Sigmoid colon (tissue), 7 donors: ENCODE measurements around the gene RETREG1. TPM values are rescaled to one million over a fixed set of nuclear protein-coding genes. Genes with fewer than 3 reads are reported as not detected.

ENCODE experiments used
- DNase-seq: peaks from one replicate; pipeline ENCODE4 v3.0.0-alpha.2; 2019
- H3K27ac ChIP-seq, 4 donors: fragments of 200-600 bp; sonication (generic); one replicate each; pipeline ENCODE4 v1.5.1; 2016 to 2019; ENCODE audit warnings: mild to moderate bottlenecking in 1 of 4
- H3K27me3 ChIP-seq, 3 donors: fragments of 200-600 bp; sonication (generic); one replicate each; pipeline ENCODE4 v1.5.1; 2019; ENCODE audit warnings: mild to moderate bottlenecking in 1 of 3
- H3K36me3 ChIP-seq, 4 donors: fragments of 200-600 bp; sonication (generic); one replicate each; pipeline ENCODE4 v1.5.1; 2016 to 2019
- H3K4me1 ChIP-seq, 4 donors: fragments of 200-600 bp; sonication (generic); one replicate each; pipeline ENCODE4 v1.5.1; 2017 to 2019
- H3K4me3 ChIP-seq, 4 donors: fragments of 200-600 bp; sonication (generic); one replicate each; pipeline ENCODE4 v1.5.1; 2017 to 2019; ENCODE audit warnings: mild to moderate bottlenecking in 2 of 4, moderate library complexity in 1 of 4
- H3K9me3 ChIP-seq, 4 donors: fragments of 200-600 bp in 3 of 4; sonication (generic) in 3 of 4; one replicate each; pipeline versions ENCODE4 v1.5.1 to v1.6.1; 2013 to 2019
- EP300 ChIP-seq, 4 donors: sonication (generic); formaldehyde crosslinking; IDR thresholded peaks; one replicate each; pipeline ENCODE4 v1.6.1; 2017; ENCODE audit warnings: antibody characterized with exemption in 4 of 4
- POLR2A ChIP-seq, 2 donors: fragments of 450-650 bp; IDR thresholded peaks; one replicate each; pipeline ENCODE4 v1.6.1; 2016; ENCODE audit warnings: antibody characterized with exemption in 2 of 2, mild to moderate bottlenecking in 2 of 2, moderate library complexity in 2 of 2
- POLR2AphosphoS5 ChIP-seq, 4 donors: sonication (generic); formaldehyde crosslinking; IDR thresholded peaks; one replicate each; pipeline ENCODE4 v1.6.1; 2017; ENCODE audit warnings: antibody characterized with exemption in 4 of 4
- WGBS, 2 donors: extraction: QIAGEN DNeasy Blood & Tissue Kit; methylation state at CpG; one replicate each; pipeline ENCODE4 v1.1.7; 2013; 5-methylcytosine and 5-hydroxymethylcytosine counted together
- intact Hi-C: fragments of 100-400 bp; cut with DNase I; formaldehyde crosslinking; loops from one replicate; pipeline ENCODE4 v1.15.1; 2023
- polyA plus RNA-seq, 3 donors: library from polyadenylated mRNA; stranded (reverse); fragments of 200-250 nt; gene quantifications; one replicate each; pipeline ENCODE4 v1.2.3, GENCODE V29; 2013
- total RNA-seq, 4 donors: library from RNA; depleted of rRNA; stranded (reverse); fragments of >200 nt; gene quantifications; one replicate each; pipeline ENCODE4 v1.1.0, GENCODE V29; 2016
- TF ChIP-seq, protein P1 (sequence below), 4 experiments: fragments of 450-650 bp in 3 of 4; fragments of 200-600 bp in 1 of 4; IDR thresholded peaks; one replicate each; pipeline ENCODE4 v1.5.1; 2016 to 2019; ENCODE audit warnings: antibody characterized with exemption in 4 of 4, mild to moderate bottlenecking in 3 of 4, moderate library complexity in 2 of 4
- donor health status: healthy with polysubstance abuse.
- donor health status: Bipolar disorder and iron deficiency.
- donor health status: healthy.

Gene RETREG1
- total and polyA plus RNA-seq, 7 donors = 10.8 to 21.2 (median 14.6) TPM

DNA sequence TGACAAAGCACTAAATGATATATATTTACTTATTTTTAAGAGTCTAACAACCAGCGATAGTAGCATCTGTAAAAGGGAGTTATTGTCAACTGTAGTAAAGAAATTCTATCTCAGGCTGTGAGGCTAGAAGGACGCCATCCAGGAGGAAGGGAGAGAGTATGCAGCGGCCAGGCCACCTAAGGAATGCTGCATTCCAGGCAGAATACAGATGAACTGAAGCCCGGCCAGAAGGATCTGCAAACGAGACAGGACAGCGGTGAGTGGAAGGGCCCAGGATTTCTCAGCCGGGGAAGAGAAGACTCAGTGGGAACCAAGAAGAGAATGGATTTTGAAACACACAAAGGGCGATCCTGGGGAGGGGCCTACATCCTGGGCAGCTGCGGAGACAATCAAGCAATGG, 7.4 kb downstream of the RETREG1 start:
- no peaks in the 10 kb centered on the region for H3K36me3 ChIP-seq
- no peak for DNase-seq
- no peaks in the 10 kb centered on the region for H3K27me3 ChIP-seq
- no peaks in the 10 kb centered on the region for H3K9me3 ChIP-seq
- H3K27ac ChIP-seq = no peak overlapping the region
- H3K4me3 ChIP-seq = no peak overlapping the region
- intact Hi-C loops = no loop called here
- peaks cover 0 to 11% (median 0%) of the 10 kb centered on the region in 4 donors for H3K4me1 ChIP-seq
- 86 to 89% methylated on average over 9 of the region's 9 CpGs for WGBS, 2 donors
- TF ChIP-seq POLR2AphosphoS5 (IDR thresholded peaks at IDR 0.05) (no peak), POLR2A (IDR thresholded peaks at IDR 0.05) (no peak), EP300 (IDR thresholded peaks at IDR 0.05) (no peak)
- TF ChIP-seq, protein P1, sequence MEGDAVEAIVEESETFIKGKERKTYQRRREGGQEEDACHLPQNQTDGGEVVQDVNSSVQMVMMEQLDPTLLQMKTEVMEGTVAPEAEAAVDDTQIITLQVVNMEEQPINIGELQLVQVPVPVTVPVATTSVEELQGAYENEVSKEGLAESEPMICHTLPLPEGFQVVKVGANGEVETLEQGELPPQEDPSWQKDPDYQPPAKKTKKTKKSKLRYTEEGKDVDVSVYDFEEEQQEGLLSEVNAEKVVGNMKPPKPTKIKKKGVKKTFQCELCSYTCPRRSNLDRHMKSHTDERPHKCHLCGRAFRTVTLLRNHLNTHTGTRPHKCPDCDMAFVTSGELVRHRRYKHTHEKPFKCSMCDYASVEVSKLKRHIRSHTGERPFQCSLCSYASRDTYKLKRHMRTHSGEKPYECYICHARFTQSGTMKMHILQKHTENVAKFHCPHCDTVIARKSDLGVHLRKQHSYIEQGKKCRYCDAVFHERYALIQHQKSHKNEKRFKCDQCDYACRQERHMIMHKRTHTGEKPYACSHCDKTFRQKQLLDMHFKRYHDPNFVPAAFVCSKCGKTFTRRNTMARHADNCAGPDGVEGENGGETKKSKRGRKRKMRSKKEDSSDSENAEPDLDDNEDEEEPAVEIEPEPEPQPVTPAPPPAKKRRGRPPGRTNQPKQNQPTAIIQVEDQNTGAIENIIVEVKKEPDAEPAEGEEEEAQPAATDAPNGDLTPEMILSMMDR (IDR thresholded peaks at IDR 0.05) = no peak

DNA sequence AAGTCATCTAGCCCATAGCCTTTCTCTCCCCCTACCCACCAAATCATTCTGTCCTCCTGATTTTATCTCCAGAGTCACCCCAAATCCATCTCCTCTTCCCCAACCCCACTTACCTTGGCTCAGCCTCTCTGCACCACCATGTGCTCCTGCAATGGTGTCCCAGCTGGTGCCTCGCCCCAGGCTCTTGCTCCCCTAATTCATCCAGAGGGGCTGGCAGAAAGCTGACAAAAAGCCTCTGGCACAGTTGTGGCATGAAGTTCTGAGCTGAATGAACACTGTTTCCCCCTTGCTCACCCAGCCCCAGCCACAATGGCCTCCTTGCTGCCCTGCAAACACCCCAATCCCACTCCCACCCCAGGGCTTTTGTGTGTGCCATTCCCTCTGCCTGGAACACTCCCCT, 10.2 kb downstream of the RETREG1 start:
- H3K4me1 ChIP-seq = peaks cover 0 to 11% (median 0%) of the 10 kb centered on the region in 4 donors
- H3K9me3 ChIP-seq = no peaks in the 10 kb centered on the region
- no peak overlapping the region for H3K27ac ChIP-seq
- H3K4me3 ChIP-seq = no peak overlapping the region
- no peaks in the 10 kb centered on the region for H3K27me3 ChIP-seq
- no peak for DNase-seq
- TF ChIP-seq POLR2A (IDR thresholded peaks at IDR 0.05) (no peak), POLR2AphosphoS5 (IDR thresholded peaks at IDR 0.05) (no peak), EP300 (IDR thresholded peaks at IDR 0.05) (no peak)
- TF ChIP-seq, protein P1 (IDR thresholded peaks at IDR 0.05) = no peak
- 95 to 98% methylated on average over 1 of the region's 1 CpG for WGBS, 2 donors
- no peaks in the 10 kb centered on the region for H3K36me3 ChIP-seq
- intact Hi-C loops = no loop called here

DNA sequence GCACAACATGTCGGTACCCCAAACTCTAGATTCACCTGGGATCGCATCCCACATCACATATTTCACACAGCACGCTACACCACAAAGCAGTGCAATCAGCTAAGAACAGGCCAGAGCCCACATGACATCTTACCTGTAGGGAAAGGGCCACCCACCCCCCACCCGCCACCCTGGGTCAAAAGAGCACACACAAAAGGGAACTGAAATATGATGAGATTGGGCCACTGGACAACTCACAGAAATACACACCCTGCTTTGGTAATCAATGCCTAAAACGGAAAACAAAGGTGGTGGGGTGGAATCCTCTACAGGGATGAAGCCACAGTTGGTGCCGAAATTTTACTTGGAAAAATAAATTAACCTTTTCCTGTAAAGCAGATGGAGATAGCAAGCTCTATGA, 13.1 kb downstream of the RETREG1 start:
- Histone ChIP-seq H3K27ac (no peak overlapping the region), H3K9me3 (no peaks in the 10 kb centered on the region), H3K27me3 (no peaks in the 10 kb centered on the region), H3K4me1 (peaks cover 0 to 3% (median 0%) of the 10 kb centered on the region in 4 donors), H3K36me3 (no peaks in the 10 kb centered on the region), H3K4me3 (no peak overlapping the region)
- WGBS, 2 donors = 75 to 82% methylated on average over 6 of the region's 6 CpGs
- TF ChIP-seq, protein P1 (IDR thresholded peaks at IDR 0.05) = no peak
- TF ChIP-seq POLR2AphosphoS5 (IDR thresholded peaks at IDR 0.05) (no peak), POLR2A (IDR thresholded peaks at IDR 0.05) (no peak), EP300 (IDR thresholded peaks at IDR 0.05) (no peak)
- DNase-seq = no peak
- intact Hi-C loops = no loop called here

DNA sequence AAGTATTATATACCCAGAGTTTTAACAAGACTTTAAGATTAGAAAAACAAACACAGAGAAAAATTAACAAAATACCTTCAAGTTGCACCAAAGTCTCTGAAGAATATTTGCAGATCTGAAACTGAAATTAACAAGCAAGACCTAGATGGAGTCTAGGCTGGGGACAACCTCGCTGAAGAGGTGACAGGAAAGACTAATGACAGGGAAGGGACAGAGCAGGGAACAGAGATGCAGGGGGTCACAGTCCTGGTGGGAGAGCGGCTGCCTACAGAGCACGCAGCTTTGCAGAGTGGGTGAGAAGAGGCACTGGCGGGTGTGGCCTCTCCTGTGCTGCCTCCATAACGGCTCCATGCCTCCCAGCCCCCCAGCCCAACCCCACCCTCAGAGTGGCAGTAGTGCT, 13.5 kb downstream of the RETREG1 start:
- no peak for DNase-seq
- no peaks in the 10 kb centered on the region for H3K36me3 ChIP-seq
- H3K27ac ChIP-seq = no peak overlapping the region
- intact Hi-C loops = no loop called here
- no peak for TF ChIP-seq POLR2AphosphoS5 (IDR thresholded peaks at IDR 0.05)
- no peak for TF ChIP-seq POLR2A (IDR thresholded peaks at IDR 0.05)
- TF ChIP-seq, protein P1 (IDR thresholded peaks at IDR 0.05) = no peak
- no peak for TF ChIP-seq EP300 (IDR thresholded peaks at IDR 0.05)
- WGBS, 2 donors = 77 to 81% methylated on average over 5 of the region's 5 CpGs
- H3K9me3 ChIP-seq = no peaks in the 10 kb centered on the region
- no peaks in the 10 kb centered on the region for H3K27me3 ChIP-seq
- H3K4me3 ChIP-seq = no peak overlapping the region
- H3K4me1 ChIP-seq = peaks cover 0 to 3% (median 0%) of the 10 kb centered on the region in 4 donors

DNA sequence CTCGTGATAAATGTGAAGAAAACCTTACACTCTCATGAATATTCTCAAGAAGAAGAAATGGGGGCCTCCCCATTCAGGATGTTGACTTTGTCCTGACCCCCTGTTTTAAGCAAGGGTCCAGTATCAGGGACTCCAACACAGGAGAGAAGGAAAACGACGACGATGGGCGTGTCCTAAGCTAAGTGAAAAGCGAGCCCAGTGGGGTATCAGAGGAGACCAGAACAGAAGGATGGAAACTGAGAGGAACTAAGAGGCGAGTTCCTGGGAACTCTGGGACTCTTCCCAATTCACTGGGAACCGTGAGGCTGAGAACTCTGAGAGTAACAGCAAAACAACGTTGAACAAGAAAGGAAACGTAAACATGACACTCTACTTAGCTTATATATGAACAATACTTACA, 14.6 kb downstream of the RETREG1 start:
- DNase-seq = no peak
- no peak overlapping the region for H3K27ac ChIP-seq
- TF ChIP-seq, protein P1 (IDR thresholded peaks at IDR 0.05) = no peak
- TF ChIP-seq EP300 (IDR thresholded peaks at IDR 0.05) = no peak
- no peak for TF ChIP-seq POLR2AphosphoS5 (IDR thresholded peaks at IDR 0.05)
- TF ChIP-seq POLR2A (IDR thresholded peaks at IDR 0.05) = no peak
- intact Hi-C loops = no loop called here
- WGBS, 2 donors = 79 to 81% methylated on average over 10 of the region's 10 CpGs
- no peaks in the 10 kb centered on the region for H3K27me3 ChIP-seq
- H3K4me3 ChIP-seq = no peak overlapping the region
- H3K9me3 ChIP-seq = no peaks in the 10 kb centered on the region
- H3K4me1 ChIP-seq = peaks cover 0 to 3% (median 0%) of the 10 kb centered on the region in 4 donors
- no peaks in the 10 kb centered on the region for H3K36me3 ChIP-seq
